Stimulated activated memory B cell treated with anti-CD40 and anti-IgM and Interleukin-4, amounts not matched to agents 10 μg/mL and 1 μg/mL and 100 μg/mL, for 72 hours (primary cell): ENCODE data around the gene CDC27.
"Not testable (repeated sequence)": the region's sequence is repeated elsewhere in the genome, so short reads cannot be mapped to it uniquely, and the experiment has no call there.

Experiments used
- ATAC-seq: fragments of 150-1000 bp; cut with Tn5 transposase; 2 replicates; pipeline ENCODE4 v1.10.0; 2021
- H3K27ac Mint-ChIP-seq: one replicate; pipeline ENCODE4 v1.8.0; 2022; ENCODE audit warnings: mild to moderate bottlenecking, mixed read lengths
- H3K27me3 Mint-ChIP-seq: one replicate; pipeline ENCODE4 v1.8.0; 2022; ENCODE audit warnings: mixed read lengths
- H3K36me3 Mint-ChIP-seq: one replicate; pipeline ENCODE4 v1.8.0; 2022; ENCODE audit warnings: mixed read lengths
- H3K4me1 Mint-ChIP-seq: one replicate; pipeline ENCODE4 v1.8.0; 2022; ENCODE audit warnings: mixed read lengths
- H3K4me3 Mint-ChIP-seq: one replicate; pipeline ENCODE4 v1.8.0; 2022; ENCODE audit warnings: mild to moderate bottlenecking, moderate library complexity, mixed read lengths
- H3K9me3 Mint-ChIP-seq: one replicate; pipeline ENCODE4 v1.8.0; 2022; ENCODE audit warnings: mixed read lengths

Gene CDC27

GRCh38 chr17:47099451-47099986, 89.6 kb downstream of the CDC27 start:
- Mint-ChIP-seq H3K4me1 (peaks cover 28% of the 10 kb centered on the region), H3K27ac (peak overlapping the region; percentile 93), H3K27me3 (no peaks in the 10 kb centered on the region), H3K9me3 (no peaks in the 10 kb centered on the region), H3K36me3 (no peaks in the 10 kb centered on the region), H3K4me3 (peak overlapping the region; percentile 96)
- ATAC-seq = peak; percentile 54

GRCh38 chr17:47096343-47096742, 92.8 kb downstream of the CDC27 start:
- Mint-ChIP-seq H3K36me3 (peaks cover 7% of the 10 kb centered on the region), H3K27me3 (no peaks in the 10 kb centered on the region), H3K27ac (peak overlapping the region; percentile 93), H3K9me3 (no peaks in the 10 kb centered on the region), H3K4me3 (no peak overlapping the region), H3K4me1 (peaks cover 48% of the 10 kb centered on the region)
- ATAC-seq = no peak

GRCh38 chr17:47095268-47095667, 93.8 kb downstream of the CDC27 start:
- peaks cover 55% of the 10 kb centered on the region for H3K4me1 Mint-ChIP-seq
- no peaks in the 10 kb centered on the region for H3K9me3 Mint-ChIP-seq
- ATAC-seq = no peak
- H3K36me3 Mint-ChIP-seq = peaks cover 7% of the 10 kb centered on the region
- peak overlapping the region; percentile 15 for H3K27ac Mint-ChIP-seq
- H3K4me3 Mint-ChIP-seq = no peak overlapping the region
- H3K27me3 Mint-ChIP-seq = no peaks in the 10 kb centered on the region

GRCh38 chr17:47087093-47087492, 102.0 kb downstream of the CDC27 start:
- H3K4me3 Mint-ChIP-seq = no peak overlapping the region
- no peak for ATAC-seq
- H3K4me1 Mint-ChIP-seq = peaks cover 53% of the 10 kb centered on the region
- no peaks in the 10 kb centered on the region for H3K9me3 Mint-ChIP-seq
- H3K27me3 Mint-ChIP-seq = no peaks in the 10 kb centered on the region
- H3K36me3 Mint-ChIP-seq = no peaks in the 10 kb centered on the region
- no peak overlapping the region for H3K27ac Mint-ChIP-seq

- Mint-ChIP-seq H3K36me3 (no peaks in the 10 kb centered on the region), H3K4me1 (peaks cover 39% of the 10 kb centered on the region), H3K27me3 (no peaks in the 10 kb centered on the region), H3K9me3 (no peaks in the 10 kb centered on the region), H3K4me3 (no peak overlapping the region), H3K27ac (no peak overlapping the region)
- no peak for ATAC-seq
Measured at GRCh38 chr17:47085736-47086135, 103.4 kb downstream of the CDC27 start.

GRCh38 chr17:47078801-47079200, 110.3 kb downstream of the CDC27 start:
- Mint-ChIP-seq H3K9me3 (no peaks in the 10 kb centered on the region), H3K4me1 (peaks cover 2% of the 10 kb centered on the region), H3K36me3 (no peaks in the 10 kb centered on the region), H3K4me3 (no peak overlapping the region), H3K27ac (no peak overlapping the region), H3K27me3 (no peaks in the 10 kb centered on the region)
- no peak for ATAC-seq

GRCh38 chr17:47077576-47077975, 111.5 kb downstream of the CDC27 start:
- no peaks in the 10 kb centered on the region for H3K27me3 Mint-ChIP-seq
- no peaks in the 10 kb centered on the region for H3K9me3 Mint-ChIP-seq
- H3K36me3 Mint-ChIP-seq = peaks cover 5% of the 10 kb centered on the region
- peaks cover 6% of the 10 kb centered on the region for H3K4me1 Mint-ChIP-seq
- ATAC-seq = no peak
- no peak overlapping the region for H3K27ac Mint-ChIP-seq
- H3K4me3 Mint-ChIP-seq = no peak overlapping the region

GRCh38 chr17:47076171-47076570, 112.9 kb downstream of the CDC27 start:
- Mint-ChIP-seq H3K9me3 (no peaks in the 10 kb centered on the region), H3K27ac (no peak overlapping the region), H3K4me3 (no peak overlapping the region), H3K4me1 (peaks cover 20% of the 10 kb centered on the region), H3K36me3 (peaks cover 6% of the 10 kb centered on the region), H3K27me3 (no peaks in the 10 kb centered on the region)
- no peak for ATAC-seq

GRCh38 chr17:47074361-47074760, 114.7 kb downstream of the CDC27 start:
- not testable (repeated sequence) for ATAC-seq, H3K27ac Mint-ChIP-seq, H3K9me3 Mint-ChIP-seq, H3K27me3 Mint-ChIP-seq, H3K36me3 Mint-ChIP-seq, H3K4me3 Mint-ChIP-seq
- peaks cover 27% of the 10 kb centered on the region for H3K4me1 Mint-ChIP-seq

GRCh38 chr17:47073629-47074028, 115.5 kb downstream of the CDC27 start:
- not testable (repeated sequence) for H3K4me3 Mint-ChIP-seq, H3K9me3 Mint-ChIP-seq, H3K27ac Mint-ChIP-seq, H3K36me3 Mint-ChIP-seq, ATAC-seq, H3K27me3 Mint-ChIP-seq
- H3K4me1 Mint-ChIP-seq = peaks cover 31% of the 10 kb centered on the region

- Mint-ChIP-seq H3K27me3 (no peaks in the 10 kb centered on the region), H3K36me3 (peaks cover 6% of the 10 kb centered on the region), H3K9me3 (no peaks in the 10 kb centered on the region), H3K27ac (peak overlapping the region; percentile 18), H3K4me1 (peaks cover 35% of the 10 kb centered on the region), H3K4me3 (no peak overlapping the region)
- no peak for ATAC-seq
Measured at GRCh38 chr17:47072886-47073285, 116.2 kb downstream of the CDC27 start.

- H3K27ac Mint-ChIP-seq, H3K4me3 Mint-ChIP-seq, H3K9me3 Mint-ChIP-seq, H3K36me3 Mint-ChIP-seq, H3K27me3 Mint-ChIP-seq, ATAC-seq: not testable (repeated sequence)
- peaks cover 49% of the 10 kb centered on the region for H3K4me1 Mint-ChIP-seq
Measured at GRCh38 chr17:47071171-47071570, 117.9 kb downstream of the CDC27 start.

- H3K9me3 Mint-ChIP-seq, H3K36me3 Mint-ChIP-seq, H3K4me3 Mint-ChIP-seq, H3K27ac Mint-ChIP-seq, H3K27me3 Mint-ChIP-seq, ATAC-seq: not testable (repeated sequence)
- peaks cover 52% of the 10 kb centered on the region for H3K4me1 Mint-ChIP-seq
Measured at GRCh38 chr17:47070266-47070665, 118.8 kb downstream of the CDC27 start.
